NCI-H1930 (cell line): Measurements from ENCODE around the gene PTPRM.

Source experiments
- DNase-seq, 2 experiments: peaks; one replicate each; lab custom pipeline; 2025; lab: John Stamatoyannopoulos, UW

Gene PTPRM

DNA sequence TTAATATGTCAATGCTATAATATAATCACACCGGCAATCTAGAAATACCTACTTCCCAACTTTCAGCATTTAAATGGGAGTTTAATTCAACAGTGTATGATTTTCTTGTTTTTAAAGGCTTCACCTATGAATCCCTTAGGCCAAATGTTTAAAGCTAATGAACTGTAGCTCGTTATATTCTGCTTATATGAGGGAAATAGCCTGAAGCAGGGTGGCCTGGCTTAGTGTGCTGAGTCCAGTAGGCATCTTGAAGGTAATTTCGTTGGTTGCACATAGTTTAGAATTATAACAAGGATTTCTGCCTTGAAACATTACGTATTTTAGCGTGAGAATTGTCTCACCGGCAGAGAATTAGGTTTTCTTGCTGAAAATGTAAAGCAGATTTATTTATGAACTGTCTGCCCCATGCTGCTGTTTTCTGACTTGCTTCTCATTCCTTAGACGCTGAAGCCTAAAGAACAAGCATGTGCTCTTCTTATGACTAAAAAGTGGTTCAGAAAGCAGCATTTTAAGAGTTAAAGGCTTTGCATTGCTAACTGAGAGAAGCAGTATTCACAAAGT, 608.5 kb downstream of the PTPRM start:
- no peak for DNase-seq

DNA sequence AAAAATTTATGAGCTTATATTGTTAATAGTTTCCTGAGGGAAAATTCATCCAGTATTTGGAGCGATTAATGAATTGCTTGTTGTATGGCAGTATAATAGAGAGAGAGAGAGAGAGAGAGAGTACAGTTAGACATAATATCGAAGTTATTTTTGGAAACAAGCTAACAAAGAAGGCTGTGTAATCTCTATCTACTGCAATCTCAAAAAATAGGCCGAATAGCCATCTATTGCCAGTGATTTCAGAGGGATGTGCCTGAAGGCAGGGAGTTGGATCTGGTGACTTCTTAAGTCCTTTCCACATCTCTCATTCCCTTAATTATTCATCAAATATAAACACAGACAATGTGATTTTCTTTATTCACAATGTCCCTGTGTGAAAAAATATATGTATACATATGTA, 609.0 kb downstream of the PTPRM start:
- DNase-seq, result no peak

DNA sequence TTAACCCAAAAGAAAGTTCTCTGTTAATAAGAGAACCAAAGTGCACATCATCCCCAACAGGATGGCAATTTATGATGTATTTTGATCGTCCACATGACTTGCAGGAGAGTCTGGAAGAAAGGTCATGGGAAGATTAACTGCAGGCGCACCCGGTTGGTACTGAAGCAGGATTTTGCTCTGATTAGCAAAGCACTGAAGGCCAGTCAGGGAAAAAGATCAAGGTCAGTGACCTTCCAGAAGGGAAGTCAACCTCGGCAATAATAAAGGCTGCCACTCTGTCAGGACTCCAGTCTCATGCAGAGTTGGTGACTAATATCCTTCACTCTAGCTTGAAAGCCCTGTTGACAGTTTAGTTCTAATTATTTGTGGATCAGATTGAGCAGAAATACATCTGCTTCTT, 609.4 kb downstream of the PTPRM start:
- DNase-seq, result no peak

DNA sequence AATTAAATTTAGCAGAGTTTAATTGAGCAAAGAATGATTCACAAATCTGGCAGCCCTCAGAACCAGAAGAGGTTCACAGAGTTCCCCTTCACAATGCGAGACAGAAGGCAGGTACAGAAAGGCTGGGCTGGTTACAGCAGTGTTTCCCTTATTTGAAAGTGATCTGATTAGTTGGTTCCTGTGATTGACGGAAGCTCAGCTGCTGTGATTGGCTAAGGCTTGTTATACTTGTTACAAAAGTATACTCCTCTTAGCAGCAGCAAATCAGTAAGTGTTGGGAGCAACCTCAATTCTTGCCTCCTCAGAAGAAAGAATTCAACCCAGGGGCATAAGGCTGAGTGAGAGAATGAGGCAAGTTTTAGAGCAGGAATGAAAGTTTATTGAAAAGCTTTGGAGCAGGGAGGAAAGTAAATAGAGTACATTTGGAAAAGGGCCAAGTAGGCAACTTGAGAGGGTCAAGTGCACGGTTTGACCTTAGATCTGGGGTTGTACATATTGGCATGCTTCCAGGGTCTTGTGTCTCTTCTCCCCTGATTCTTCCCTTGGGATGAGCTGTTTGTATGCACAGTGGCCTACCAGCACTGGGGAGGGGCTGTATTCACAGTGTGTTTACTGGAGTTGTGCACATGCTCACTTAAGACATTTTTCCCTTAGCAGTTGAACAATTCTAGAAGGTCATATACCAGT, 610.4 kb downstream of the PTPRM start:
- DNase-seq, result no peak

DNA sequence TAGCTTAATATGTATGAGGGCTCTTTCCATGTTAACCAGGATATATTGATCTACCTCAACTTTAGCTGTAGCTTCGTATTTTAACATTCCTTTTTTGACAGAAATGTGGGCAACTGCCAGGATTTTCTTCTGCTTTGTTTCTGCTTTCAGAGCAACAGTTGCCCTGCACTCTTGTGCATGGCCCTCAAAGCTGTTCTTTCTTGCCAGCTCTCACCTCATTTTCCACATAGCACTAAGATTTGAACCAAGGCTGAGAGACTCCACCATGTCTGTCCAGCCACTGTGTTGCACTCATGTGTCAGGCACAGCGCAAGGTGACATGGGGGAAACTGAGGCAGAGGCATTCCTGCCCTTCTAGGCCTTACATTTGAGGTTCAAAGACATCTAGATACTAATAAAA, 619.3 kb downstream of the PTPRM start:
- no peak for DNase-seq

DNA sequence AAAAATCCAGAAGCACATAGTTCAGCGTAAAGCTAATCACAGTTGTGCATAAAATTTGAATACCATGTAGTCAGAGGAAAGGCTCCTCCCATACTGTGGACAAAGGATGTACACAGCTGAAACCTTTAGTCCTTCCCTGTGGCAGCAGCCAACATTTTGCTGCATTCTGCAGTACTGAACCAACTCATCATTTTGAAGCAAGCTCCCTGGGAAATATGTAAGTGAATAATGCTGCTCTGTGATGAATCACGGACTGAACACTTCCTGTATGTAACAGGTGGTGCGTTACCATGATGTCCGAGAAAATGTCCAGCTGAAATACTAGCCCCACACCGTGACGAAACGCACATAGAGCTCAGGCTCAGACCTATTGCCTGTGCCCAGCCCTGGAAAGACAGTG, 621.1 kb downstream of the PTPRM start:
- DNase-seq, result no peak

DNA sequence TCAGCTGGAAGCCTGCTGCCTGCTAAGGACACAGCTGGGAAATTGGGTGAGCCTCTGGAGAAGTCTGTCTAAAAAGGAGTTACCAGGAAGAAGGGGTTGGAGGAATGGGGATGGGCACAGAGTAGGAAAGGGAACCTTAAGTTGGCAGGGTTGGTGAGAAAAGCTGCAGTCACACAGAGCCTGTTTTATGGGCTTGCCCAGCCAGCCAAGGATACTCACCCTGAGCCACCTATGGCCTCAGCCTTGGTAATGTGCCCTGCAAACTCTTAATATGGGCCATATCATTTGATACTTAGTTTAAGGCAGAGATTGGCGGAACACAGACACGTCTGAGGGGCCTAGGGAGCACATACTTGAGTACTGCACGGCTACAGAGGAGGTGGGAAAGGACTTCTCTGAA, 623.9 kb downstream of the PTPRM start:
- no peak for DNase-seq

DNA sequence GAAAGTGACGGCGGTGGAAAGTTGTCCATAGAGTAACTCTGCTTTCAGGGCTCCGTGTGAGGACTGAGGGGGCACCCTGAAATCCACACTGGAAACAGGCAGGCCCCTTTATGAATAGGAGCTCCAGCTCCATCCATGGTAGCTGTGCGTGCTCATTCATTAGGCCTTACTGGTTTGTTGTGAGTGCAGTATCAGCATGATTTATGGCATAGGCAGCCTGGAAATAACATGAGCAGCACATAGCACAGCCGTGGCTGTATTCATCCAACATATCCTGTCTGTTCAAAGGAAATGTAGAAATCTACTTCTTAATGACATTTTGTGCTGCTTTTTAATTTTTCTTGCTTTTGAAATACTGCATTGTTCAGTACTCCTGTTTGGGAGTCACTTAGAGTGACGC, 627.3 kb downstream of the PTPRM start:
- no peak for DNase-seq

DNA sequence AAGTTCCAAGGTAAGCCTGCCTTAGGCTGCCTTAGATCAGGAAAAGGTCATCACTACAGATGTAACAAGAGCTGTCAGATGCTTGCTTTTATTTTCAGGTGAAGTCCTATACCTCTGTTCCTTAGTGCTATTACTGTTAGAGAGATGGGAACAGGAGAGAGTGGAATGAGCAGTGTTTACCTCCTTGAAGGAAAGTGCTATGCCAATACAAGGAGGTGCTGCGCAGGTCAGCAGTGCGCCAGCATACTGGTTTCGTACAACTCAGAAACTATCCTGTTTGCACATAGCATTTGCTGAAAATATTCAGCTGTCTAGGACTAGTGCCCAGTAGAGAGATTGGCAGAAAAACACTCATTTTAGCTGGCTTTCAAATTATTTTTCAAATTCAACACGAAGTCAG, 629.1 kb downstream of the PTPRM start:
- DNase-seq, result no peak

DNA sequence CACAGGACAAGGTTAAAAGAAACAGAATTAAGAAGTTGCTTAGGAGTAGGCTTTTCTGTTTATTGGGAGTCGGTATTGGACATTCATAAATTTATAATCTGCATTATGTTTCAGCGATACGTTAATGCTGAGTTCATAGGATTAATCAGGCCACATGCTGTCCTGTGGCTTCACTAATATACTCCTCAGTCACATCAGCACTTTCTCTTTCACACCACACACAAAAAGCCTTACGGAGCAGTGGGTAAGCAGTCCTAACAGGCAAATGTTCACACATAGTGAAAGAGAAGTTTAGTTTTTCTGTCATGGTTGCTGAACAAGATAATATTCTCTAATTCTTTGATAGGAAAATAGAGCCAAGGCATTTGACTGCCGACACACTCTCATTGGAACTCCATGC, 630.4 kb downstream of the PTPRM start:
- DNase-seq, result no peak

DNA sequence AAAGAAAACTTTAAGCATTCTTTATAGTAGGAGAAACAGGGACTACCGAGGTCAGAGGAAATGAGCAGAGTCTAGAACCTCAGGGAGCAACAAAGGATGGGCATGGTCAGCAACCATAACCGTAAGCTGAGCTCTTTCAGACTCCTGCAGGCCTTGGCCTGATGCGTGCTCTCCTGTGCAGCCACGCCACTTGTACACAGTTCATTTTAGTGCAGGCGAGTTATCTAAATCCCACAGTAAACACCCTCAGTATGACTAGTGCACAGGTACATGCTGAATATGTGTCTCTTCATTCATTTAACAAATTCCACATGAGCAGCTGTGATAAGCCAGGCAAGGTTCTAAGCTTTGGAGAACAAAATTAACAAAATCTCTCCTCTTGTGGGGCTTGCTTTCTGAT, 640.9 kb downstream of the PTPRM start:
- no peak for DNase-seq

DNA sequence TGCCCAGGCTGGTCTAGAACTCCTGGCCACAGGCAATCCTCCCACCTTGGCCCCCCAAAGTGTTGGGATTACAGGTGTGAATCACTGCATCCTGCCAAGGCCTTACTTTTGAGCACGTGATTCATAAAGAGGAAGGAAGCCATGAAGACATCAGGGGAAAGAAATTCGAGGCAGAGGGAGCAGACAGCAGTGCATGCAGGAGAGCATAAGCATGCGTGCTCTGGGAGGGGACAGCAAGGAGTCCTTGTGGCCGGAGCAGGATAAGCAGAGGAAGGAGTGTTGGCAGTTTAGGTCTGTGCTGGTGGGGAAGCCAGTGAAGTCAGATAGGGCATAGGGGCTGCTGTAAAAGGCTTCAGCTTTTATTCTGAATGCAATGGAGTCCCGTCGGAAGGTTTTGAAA, 641.6 kb downstream of the PTPRM start:
- no peak for DNase-seq

DNA sequence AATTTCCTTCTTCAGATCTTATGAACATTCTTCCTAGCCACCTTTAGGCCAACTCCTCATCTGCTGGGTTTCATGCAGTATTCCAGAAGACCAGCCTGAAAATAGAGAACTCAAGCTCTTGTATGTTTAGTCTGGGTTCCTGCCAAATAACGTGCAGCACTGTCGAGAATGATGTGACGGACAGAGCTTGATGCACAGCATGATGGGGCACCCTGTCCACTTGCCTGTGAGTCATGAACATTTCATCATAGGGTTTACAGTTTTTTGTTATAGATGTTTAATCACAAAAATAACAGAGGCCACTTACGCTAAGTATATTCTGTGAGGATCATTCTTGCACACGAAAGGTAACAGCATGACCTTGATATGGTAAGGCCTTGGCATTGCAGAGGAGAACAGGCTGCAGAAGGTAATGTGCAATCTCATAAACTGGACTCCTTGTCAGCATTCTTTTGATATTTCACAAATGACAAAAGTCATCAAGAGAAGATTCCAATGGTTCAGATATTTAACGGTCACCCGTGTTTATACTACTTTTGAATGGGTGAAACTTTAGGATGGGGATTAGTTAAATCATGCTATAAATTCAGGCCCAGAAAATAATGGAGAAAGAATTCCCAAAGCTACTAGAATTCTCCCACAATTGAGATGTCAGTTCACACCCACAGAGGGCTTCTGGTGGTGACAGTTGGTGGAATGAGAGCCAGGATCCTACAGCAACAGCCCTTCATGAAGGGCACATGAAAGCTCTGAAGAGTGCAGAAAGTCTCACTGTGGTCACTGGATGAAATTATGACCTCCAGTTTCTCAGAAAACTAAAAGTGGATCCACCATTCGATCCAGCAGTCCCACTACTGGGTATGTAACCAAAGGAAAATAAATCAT, 646.0 kb downstream of the PTPRM start:
- DNase-seq, result no peak

DNA sequence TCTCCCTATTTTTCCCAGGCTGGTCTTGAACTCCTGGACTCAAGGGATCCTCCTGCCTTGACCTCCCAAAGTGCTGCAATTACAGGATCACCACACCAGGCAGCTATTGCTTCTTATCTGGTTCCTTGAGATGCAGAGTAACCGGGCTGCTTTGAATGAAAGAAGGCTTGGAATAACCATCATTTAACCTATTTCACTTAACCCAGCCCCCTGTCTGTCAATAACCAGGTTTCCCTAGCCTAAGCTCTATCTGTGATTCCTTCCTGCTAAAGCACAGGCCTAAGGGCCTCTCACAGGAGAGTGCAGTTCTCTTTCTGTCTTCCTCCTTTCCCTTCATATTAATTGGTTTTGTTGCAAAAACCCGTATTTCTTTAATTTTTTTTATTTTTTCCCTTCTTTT, 648.6 kb downstream of the PTPRM start:
- no peak for DNase-seq

DNA sequence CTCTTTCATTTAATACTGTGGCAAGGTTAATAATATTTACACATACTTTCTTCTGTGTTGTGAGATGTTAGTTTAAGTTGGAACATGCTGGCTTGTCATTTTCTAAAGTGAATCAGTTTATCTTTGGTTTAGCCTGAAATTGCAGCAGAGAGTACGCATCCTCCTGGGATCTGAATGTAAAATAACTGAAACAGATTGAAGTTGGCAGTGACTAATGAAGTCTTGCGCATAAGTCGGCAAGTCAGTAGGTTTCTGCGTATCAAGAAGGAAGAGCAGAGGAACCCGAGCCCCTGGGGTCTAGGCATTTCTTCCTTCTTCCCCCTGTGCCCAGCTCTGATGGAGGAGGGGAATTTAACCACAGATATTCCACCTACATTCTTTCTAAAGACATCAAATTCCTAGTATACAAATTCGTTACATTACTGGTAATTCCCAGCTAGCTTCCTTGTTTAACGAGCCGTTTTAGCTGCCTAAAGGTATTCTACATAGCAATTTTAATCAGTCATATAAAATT, 650.0 kb downstream of the PTPRM start:
- no peak for DNase-seq

DNA sequence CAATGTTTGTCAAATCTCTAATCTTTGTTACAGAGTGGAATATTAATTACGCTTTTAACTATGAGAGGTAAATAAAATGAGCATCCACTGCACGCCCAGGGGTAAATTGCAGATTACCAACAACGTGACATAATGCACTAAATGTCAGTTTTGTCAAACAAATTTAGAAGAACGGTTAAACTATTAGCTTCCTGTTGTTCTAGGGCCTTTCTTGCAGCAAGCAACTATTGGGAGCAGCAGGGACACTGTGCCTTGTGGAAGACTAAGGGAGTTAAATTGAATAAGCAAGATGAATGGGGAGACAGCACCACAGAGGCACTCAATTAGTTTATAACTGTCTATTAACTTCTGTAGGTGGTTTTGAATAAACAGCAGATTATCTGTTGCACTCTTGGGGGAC, 651.1 kb downstream of the PTPRM start:
- DNase-seq, result peak; percentile 39 to 47

DNA sequence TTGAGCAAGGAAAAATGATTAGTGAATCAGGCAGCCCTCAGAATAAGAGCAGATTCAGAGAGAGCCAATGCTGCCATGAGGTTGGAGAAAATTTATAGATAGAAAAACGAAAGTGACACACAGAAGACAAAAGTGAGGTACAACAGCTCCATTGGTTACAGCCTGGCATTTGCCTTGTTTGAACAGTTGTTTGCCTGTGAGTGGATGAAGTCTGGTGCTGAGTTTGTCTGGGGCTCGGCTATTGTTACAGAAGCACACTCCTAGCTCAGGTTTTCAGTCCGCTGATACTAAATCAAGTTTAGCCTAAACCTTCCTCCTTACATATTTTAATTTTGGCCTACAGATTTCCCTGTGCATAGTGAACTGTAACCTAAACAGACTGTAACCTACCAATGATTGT, 654.3 kb downstream of the PTPRM start:
- no peak for DNase-seq

DNA sequence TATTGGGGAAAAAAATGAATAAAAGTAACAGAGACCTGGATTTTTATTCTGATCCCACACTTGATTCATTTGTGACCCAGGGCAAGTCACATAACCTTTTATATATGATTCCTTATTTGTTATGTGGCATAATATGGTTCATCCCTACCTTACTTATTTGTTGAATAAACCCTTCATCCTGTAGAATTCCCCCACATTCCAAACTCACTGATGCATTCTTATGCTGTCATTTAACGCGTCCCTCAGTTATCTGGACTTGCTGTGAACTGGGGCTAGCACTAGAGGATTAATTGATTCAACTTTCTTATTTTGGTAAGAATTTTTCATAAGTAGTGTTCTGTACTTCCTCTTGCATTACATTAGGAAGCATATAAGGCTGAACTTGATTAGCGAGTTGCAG, 657.5 kb downstream of the PTPRM start:
- no peak for DNase-seq

DNA sequence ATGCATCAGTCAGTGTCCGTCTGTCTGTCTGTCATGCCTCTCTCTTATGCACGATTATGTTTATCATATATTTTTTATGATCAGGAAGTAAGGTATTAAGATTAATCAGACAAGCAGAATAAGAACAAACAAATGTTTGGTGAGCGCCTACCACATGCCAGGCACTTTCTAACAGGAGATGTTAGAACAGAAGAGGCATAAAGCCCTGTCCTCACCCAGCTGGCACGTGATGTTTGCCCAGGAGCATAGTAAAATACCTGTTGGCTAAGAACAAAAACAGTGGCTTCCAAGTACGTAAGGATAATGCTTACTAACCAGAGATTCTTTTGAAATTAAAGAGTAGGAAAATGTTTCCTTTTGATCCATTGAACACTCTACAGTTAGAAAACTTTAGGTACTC, 661.9 kb downstream of the PTPRM start:
- no peak for DNase-seq

DNA sequence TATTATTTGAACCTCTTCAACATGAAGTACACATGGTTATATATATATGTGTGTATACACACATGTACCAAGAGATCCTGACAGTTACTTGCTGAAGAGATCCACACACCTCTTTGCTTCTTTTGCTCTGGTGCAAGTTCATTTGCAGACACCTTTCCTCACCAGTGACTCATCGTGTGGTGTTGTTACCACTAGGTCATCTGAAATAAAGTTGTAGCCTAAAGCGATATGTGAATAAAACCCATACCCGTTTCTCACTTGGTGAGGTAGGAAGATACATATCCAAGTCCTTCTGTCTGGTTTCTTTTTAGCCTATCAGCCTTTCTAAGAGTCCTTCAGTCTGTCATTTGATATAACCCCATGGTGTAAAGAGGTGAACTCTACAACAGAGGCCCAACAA, 662.7 kb downstream of the PTPRM start:
- no peak for DNase-seq

DNA sequence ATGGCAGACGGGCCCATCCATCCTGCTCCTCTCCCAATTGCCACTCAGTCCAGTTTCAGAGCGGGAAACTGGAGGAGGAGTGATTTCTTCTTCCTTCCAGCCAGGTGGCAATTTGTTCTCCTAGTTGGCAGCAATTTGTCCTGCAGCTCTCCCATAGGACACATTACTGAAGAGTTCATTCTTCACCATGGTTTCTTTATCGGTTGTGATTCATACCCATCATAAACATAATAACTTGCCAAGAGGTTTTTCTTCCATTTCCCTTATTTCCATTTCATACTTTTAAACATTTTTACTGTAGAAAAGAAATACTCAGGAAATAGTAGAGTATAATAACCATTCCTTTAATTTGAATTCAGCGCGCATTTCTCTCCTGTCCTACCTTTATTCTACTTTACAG, 664.2 kb downstream of the PTPRM start:
- no peak for DNase-seq

DNA sequence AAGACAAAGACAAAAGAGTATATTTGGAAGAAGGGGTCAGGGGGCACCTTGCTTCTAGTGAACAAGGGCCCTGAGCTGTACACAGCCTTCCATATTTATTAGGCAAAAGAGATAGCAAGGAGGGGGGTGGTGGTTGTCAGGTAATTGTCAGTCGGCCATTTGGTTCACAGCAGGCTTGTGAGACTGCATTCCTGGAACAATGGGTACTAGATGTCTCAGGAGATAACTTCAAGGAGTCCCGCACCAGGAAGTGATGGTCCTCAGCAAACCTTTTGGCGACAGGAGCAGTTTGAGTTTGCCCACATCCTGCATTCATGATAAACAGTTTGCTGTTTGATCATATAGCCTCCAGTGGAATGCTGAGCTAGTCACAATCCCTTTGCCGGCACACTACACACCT, 665.7 kb downstream of the PTPRM start:
- no peak for DNase-seq

DNA sequence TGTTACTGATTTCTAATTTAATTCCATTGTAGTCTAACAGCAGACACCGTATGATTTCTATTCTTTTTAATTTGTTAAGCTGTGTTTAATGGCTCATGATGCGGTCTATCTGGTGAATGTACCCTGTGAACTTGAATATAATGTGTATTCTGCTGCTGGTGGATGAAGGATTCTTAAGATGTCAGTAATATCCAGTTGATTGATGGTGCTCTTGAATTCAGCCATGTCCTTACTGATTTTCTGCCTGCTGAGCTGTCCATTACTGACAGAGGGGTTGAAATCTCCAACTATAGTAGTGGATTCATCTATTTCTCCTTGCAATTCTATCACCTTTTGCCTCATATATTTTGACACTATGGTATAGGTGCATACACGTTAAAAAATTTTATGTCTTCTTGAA, 668.8 kb downstream of the PTPRM start:
- no peak for DNase-seq
